GM19467 (cell line): ENCODE results near the gene ADAM33.

Source experiments
- ATAC-seq: cut with Tn5 transposase; IDR thresholded peaks from one replicate; pipeline ENCODE4 v1.9.1; 2021; ENCODE audit warnings: mild to moderate bottlenecking, moderate library complexity; ENCODE audit not compliant: unreplicated experiment

The ADAM33 gene

DNA sequence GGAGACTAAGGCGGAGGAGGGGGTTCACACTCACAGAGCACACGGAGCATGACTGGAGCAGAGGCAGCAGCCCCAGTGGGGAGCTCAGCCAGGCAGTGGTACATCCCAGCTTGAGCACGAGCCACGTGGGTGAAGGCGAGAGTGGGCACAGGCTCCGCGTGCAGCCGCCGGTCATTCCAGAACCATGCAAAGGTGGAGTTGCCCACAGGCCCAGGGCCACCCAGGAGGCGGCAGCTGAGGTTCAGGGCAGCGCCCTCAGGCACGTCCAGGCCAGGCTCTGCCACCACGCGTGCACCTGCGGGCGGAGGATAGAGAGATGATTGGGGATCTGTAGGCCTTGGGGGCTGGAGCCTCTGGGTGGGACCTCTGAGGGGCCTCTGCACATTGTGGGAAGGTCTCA lies 9.5 kb upstream of the ADAM33 start:
- no peak for ATAC-seq

DNA sequence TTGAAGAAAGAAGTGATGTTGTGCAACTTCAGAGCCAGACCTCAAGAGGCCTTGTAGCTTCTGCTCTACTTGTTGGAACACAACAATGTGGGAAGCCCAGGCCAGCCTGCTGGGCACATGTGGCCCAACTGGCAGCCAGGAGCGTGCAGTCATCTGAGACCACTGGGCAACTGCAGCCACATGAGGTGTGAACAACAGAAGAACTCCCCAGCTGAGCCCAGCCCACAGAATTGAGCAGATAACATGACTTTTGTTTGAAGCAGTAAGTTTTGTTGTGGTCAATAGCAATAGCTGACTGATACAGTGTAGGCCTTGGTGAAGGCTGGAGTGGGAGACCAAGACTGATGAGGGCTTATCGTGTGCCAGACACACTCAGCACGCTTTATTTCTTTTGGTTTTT lies 8.6 kb upstream of the ADAM33 start:
- no peak for ATAC-seq

DNA sequence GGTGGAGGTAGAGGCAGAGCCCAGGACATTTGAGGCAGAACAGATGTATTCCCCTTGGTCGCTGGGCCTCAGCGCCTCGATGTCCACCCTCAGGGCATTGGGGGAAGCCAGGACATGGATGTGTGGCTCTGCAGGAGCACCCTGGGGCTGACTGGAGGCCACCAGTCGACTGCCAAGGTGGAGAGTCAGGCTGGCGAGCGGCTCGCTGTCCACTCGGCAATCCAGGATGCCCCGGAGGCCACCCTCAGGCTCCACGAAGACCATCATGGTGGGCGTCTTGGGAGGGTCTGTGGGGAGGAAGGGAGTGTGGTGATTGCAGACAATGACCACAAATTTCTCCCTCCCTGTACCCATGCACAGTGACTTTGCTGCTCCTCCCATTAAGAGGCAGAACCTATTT lies 8.2 kb upstream of the ADAM33 start:
- no peak for ATAC-seq

DNA sequence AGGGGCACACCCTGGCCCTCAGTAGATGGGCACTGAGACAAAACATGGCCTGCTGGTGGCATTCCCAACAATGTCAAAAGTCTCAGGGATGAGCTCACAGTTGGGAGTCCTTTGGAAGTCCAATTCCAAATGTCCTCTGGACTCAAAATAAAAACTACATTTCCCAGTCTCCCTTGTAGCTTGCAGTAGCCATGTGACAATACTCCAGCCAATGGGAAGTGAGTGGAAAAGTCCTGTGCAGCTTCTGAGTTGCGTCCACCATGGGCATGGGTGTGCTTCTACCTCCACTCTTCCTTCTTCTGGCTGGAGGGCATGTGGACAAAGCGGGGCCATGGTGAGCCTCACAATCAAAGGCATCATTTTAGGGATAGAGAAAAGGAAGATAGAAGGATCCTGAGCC lies 5.8 kb upstream of the ADAM33 start:
- ATAC-seq = no peak

DNA sequence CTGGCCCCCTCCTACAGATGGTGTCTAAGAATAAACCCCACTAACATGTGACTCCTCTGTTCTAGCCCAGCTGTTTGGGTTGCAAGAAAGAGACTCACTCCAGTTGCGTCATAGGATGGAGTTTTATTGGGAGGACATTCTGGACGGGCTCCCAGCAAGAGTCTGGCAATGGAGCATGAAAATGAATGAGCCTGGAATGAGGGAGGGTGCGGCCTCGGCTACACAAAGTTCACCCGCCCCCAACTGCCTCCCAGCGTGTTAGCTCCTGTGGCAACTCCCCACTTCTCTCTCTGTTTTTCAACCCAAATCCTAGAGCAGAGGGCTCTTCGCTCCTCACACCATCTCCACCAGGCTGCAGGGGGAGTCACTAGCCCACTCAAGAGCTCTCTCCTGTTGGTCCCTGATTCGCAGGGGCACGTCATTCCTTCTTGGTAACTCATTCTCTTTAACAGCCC lies 5.1 kb upstream of the ADAM33 start:
- ATAC-seq = no peak

DNA sequence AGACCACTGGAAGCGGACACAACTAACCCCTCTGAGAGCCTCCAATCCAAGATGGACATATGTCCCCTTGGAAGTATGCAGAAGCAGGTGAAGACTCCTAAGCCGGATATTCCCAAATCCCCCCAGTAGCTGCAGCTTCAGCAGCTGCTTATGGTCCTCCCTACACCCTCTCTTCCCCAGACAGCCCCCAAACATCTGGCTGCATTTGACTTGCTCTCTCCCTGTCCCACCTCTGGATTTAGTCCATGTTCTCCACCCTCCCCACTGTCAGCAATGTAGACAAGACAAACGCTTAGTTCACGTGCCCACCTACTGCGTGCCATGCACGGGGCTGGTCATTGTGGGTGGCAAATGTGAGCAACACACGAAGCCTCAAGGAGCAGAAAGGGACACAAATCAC lies 4.6 kb upstream of the ADAM33 start:
- ATAC-seq = no peak

DNA sequence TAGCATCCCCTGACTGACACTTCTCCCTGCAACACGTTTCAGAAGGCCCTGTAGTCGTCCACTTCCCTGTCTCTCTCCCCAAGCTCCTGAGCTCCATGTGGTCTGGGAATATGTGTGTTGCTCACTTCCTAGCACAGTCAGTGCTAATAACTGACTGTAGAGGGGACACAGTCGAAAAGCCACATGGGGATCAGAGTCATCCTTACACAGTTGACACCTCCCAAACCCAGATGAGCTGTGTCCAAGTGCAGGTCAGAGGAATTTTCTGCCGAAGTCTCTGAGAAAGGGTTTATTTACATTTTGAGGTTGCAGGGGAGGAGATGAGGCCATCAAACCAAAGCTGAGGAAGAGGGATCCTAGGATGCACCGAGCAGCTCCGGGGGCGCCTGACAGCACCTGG lies 3.5 kb upstream of the ADAM33 start:
- no peak for ATAC-seq

DNA sequence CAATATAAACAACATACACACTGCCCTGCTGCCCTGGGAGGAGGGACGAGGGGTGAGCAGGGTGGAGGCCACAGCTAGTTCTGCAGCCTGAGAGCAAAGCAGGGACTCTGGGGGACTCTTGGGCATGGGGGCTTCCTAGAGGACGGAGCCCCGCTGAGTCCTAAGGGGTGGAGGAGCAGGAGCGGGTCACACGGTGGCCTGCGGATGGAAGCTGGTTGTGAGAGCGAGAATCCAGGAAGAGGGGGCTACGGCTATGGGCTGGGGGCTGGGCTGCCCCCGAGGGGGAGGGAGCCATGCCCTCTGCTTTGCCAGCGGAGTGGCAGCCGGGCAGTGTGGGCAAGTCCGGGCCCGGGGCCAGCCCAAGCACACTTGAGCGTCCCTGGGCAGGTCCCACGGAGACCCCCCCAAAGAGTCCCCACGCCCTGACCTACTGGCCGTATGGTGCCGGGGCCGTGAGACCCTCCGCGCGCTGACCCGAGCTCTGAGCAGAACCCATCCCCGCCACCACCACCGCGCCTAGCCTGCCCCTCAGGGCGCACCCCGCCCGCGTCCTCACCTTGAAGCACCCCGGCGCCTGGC lies 369 bp downstream of the ADAM33 start:
- no peak for ATAC-seq

DNA sequence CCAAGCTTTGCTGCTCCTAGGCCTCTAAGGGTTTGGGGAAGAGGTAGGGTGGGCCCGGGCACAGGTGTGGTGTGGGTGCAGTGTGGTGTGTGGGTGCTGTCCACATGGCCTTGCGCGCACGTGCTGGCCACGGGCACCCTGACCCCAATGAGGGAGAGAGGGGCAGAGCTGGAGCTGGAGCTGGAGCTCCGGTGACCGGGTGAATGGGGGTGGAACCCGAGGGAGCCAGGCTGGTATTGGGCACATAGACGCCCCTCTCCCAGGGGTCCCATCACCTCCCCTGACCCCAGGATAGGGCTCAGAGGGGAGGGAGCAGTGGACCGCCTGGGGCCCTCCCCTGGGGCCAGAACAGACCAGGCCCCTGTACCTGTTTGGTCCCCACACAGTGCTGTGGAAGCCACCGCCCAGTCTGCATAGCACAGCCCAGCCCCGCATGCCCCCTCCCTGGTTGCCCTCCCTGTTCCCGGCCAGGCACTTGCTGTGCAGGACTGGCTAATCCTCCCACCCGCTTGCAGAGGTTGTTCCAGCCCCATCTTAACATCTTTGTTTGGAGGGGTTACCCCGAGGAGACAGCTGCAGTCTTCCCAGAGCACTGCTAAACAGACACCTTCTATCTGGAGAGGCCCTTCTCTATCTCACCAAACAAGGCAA lies 984 bp downstream of the ADAM33 start:
- no peak for ATAC-seq

DNA sequence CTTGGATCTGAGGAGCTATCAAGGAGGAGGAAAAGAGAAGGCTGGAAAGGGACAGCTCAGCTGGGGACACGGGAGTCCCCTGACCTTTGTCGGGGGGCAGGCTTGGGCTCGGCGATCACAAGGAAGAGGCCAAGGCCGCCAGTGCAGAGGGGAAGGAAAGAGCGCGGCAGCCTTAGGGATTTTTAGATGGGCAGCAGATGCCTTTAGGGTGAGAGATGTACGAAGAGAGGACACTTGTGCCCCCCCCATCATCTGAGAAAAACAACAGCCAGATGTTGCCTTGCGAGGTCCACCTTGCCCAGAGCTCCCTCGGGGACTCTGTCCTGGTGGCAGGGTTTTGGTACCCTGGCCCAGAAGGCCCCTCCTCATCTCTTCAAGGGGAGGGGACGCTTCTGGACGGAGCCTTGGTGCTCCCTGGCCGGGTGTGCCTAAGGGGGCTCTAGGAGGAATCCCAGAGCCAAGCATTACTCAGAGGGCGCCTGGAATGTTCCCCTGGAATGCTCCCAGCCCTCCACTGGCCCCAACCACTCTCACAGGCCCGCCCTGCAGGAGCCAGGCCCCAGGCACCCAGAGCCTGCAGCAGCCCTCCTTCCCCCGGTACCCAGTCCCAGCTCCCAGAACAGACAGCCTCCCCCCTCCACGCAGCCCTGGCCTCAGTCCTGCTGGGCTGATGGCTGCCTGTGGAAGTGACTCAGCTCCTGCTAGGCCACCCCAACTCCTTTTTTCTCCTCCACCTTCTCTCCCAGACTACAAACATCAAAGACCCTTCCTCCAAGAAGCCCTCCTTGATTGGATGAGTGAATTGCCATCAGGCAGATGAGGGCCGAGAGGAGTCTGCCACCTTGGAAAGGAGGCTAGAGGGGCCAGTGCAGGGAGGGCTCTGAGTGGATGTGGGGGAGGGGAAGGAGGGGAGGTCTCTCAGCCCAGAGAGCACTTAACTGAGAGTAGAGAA lies 1.8 kb downstream of the ADAM33 start:
- no peak for ATAC-seq

DNA sequence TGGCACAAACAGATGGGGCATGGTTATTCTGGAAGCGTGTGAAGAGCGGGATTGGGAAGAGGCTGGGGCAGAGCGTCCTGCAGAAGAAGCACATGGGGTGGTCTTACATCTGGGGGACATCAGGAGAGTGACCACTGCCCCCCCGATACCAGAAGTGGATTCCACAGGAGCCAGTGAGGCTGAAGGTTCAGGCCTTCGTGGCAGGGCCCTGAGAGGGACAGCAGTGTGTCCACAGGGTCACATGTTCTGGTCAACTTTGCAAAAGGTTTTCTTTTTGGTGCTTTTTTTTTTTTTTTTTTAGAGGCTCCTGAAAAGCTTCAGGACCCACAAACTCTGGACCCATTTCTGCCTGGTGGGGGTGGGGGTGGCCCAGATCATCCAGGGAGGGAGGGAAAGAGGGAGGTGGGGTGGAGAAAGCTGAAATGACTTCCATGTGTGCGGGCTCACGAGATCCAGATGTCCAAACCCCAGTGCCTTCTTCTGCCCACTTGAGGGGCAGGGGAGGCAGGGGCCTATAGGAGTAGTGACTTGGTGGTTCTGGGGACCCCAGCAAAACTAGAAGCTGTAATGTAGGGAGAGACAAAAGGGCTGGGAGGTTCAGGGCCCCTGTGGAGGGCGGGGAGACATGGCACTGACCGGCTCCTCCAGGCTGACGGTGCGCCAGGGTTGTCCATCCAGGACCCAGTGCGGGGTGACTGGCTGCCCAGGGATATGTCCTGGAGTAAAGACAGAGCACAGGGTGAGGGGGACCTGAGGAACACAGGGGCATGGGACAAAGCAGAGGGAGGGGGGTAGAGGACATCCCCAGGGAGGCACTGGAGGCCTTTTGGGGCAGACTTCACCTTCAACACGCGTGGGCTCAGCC lies 2.7 kb downstream of the ADAM33 start:
- no peak for ATAC-seq

DNA sequence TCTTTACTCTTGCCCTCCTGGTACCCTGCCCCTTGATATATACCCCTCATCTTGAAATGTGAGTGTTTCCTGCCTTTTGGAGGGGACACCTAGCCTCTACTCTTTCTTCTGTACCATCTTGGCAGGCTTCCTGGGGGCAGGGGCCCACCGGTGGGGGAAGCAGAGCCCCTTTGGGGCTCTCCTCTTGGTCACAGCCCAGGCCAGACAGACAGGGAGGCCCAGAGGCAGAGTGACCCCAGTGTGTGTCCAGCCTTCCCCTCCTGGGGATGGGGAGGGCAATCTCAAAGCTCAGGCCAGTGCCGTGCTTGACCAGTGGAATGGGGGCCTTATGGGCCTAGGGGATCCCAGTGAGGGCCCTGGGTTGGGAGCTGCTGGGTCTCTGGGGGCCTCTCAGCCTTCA lies 3.6 kb downstream of the ADAM33 start:
- ATAC-seq = no peak

DNA sequence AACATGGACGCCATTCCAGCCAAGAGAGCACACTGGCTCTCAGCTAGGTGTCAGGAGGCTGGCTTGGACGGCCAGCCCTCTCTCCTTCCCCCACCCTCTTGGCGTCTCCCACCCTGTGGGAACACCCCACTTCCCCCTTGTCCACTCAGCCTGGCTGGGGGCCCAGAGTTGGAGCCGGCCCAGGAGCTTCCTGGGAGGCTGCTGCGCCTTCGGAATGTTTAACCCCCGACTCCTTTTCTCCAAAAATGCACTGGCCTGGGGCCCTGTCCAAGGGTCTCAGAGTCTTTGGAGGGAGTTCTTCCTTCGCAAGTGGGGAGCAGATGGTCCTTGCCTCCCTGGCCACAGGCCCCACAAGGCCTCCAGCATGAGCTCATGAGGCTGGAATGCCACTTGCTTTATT lies 4.1 kb downstream of the ADAM33 start:
- ATAC-seq = no peak

DNA sequence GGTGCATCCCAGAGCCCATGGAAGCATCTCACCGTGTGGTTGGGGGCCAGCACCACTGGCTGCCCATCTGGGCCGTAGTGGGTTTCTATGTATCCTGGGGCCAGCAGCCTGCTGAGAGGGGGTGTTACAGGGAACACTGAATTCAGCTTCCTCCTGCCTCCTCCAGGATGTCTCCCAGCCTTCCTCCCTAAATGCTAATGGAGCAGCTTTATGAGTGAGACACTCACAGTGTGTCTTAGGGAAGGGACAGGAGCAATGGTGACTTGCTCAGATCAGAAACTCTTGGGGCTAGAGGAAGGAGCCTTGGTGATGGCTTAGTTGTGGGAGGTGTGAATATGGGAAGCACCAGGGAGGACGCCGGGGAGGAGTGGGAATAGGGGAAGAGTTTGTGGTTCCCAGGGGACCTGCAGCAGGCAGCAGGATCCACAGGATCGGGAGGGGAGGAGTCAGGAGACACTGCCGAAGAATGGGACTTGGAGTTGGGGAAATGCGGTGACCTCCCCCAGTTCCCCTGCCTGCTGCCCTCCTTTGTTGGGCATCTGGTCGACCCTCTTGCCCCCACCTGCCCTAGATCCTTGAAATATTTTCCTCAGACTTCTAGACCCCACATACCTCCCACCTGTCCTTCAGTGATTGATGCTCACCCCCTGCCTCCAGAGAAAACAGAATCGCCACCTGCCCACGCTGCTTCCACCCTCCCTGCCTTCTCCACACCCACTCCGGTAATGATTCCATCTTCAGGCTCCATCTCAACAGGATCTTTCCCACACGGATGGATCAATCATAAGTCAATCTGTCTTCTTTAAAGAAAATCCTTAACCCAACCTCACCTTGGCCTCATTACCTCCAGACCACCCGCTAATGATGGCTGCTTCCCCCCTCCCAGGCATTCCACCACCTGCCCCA lies 6.6 kb downstream of the ADAM33 start:
- no peak for ATAC-seq

DNA sequence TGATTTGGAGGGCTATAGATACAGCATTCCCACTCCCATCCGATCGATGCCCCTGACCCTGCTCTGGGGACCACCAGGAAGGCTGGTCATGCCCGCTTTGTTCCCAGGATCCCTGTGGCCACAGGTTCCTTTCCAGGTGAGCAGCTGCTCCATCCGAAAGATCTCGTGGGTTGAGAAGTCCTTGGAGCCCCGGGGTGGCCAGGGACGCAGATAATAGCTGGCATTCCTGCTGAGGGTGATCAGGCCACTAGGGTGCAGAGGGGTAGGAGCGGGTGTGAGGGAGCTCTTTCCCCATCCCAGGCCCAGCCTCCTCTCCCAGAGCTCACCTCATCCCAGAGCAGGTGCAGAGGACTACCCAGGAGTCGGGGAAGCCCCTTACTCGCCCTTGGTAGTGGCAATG lies 7.4 kb downstream of the ADAM33 start:
- no peak for ATAC-seq

DNA sequence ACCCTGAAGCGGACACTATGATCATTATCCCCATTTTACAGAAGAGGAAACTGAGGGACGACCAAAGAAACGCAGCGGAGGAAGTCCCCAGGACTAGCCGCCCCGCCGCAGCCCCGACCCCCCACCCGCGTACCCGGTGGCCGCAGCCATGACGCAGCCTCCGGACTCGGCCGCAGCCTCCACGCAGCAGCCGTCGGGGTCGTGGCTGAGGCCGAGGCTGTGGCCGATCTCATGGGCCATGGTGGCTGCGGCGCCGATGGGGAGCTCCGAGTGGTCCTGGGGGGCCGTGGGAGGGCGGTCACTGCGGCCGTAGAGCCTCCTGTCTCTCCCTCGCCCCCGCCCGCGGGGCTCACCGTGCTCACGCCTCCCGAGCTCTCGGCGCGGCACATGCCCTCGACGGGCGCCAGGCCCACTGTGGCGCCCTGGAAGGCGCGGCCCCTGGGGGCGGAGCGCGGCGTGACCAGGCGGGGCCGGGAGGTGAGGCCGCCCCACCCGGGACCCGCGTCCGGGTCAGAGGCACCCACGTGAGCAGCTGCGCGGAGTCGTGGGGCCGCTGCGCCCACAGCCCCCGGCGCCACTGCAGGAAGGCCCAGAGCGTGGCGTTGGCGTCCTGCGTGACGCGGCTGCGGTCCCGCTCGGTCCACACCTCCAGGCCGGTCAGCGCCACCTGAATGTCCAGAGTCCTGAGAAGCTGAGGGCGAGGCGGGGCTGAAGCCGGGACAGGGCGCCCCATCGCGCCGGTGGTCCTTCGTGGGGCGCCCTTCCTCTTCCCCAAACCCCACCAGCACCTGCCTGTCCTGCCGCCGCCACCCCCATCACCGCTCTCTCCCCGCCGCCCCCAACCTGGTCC lies 8.4 kb downstream of the ADAM33 start:
- ATAC-seq = no peak

DNA sequence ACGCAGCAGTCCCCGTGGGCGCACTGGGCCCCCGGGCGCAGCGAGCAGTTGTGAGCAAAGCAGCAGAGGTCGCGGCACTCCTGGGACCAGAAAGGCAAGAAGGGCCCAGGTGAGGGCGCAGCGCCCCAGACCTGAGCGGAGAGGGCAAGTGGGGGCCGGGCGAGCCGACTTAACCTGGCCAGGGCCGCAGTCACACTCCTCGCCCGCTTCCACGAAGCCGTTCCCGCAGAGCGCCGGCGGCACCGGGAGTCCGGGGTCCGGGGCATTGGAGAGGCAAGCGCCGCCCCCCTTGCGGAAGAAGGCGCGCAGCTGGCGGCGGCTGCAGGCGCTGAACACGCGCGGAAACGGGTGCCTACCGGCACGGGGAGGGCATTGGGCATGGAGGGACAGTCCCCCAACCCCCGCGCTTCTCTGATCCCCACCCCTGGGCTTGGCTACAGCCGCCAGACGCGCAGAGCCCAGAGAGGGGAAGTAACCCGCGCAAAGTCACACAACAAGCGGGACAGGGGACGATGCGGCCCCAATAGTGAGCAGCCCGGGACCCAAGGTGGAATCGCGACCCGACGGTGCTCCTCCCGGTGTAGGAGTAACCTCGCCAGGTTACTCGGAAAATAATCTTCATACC lies 9.2 kb downstream of the ADAM33 start:
- no peak for ATAC-seq

DNA sequence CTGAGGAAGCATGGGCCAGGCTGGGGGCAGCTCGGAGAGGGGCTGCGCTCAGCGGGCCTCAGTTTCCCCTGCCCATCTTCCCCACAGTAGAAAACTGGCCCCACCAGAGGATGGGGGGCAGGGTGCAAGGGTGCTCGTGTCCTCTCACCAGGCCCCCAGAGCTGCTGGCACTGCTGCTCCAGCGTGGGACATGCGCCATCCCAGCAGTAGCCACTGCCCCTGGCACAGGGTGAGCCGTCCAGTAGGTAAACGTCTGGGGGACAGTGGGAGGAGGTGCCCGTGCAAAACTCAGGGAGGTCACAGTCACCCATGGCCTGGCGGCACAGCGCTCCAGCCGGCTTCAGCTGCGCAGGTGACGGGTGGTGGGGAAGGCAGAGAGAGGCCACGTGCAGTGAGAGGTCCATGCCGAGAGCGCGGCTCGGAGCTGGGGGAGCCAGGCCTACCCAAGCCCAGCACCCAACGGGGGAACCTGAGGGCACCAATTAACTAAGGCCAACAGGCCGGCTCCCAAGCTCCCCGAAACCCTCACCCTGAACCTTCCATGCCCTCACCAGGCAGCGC lies 9.7 kb downstream of the ADAM33 start:
- no peak for ATAC-seq
